Measurements from ENCODE around the gene C11orf24. TPM values are rescaled to one million over a fixed set of nuclear protein-coding genes. Genes with fewer than 3 reads are reported as not detected.
A peak's percentile ranks its signal among the peaks of the same experiment; 100 is the strongest.

C11orf24 gene
- total RNA-seq, 1 donor from 2014 or later, result 50.9 TPM

DNA sequence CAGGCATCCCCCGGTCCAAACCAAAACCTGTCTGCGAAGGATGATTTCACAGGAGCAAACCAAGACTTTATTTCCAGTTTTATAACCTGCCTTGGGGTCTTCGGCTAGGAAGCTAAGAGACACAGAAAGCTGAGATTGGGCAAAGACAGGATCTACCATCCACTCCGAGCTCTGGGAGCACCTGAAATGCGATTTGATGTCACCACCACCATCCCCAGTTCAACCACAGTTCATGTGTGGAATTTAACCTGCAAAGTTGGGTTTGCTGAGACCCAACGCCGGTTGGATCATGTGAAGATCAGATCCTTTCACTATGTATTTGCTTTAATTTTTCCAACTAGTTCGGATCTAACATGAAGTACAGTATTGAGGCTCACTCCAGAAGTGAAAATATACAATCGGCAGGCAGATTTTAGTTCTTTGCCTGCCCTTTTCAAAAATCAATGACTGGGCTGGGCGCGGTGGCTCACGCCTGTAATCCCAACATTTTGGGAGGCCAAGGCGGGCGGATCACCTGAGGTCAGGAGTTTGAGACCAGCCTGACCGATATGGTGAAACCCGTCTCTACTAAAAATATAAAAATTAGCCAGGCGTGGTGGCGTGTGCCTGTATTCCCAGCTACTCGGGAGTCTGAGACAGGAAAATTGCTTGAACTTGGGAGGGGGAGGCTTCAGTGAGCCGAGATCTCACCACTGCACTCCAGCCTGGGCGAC, 1.4 kb upstream of the C11orf24 start:
- DNase-seq (ENCODE audit: low spot score), result peak; percentile 49

DNA sequence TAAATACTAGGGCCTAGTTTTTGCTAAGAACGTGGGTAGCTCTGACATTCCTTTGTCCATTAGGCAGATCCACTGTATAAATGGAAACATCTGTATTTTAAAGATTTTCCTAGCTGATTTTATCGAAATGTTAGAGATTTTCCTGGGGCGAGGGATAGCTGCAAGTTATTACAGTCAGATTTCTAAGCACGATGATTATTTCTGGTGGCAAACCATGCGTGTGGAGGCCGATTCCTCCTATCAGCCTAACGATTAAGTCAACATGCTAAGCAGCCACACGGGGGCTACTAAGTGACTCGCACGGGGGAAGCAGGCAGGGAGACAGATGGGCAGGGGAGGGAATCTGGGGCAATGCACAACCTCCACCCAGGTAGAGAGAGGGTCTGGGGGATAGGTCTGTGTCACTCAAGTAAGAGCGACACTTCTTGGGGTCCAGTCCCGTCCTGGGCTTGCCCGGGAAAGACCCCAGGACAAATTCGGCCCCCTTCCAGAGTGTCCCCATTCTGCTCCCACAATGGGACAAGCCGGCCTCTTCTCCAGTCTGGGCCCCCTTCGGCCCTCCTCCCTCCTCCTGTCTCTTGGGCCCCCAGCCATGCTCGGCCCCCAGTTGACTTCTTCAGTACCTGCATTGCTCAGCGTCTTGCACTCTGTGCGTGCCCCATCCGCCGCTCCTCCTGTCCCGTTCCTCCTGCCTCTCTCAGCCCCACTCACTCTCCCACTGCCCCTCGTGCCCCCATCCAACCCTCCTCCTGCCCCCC, 571 bp downstream of the C11orf24 start:
- DNase-seq (ENCODE audit: low spot score), result no peak

DNA sequence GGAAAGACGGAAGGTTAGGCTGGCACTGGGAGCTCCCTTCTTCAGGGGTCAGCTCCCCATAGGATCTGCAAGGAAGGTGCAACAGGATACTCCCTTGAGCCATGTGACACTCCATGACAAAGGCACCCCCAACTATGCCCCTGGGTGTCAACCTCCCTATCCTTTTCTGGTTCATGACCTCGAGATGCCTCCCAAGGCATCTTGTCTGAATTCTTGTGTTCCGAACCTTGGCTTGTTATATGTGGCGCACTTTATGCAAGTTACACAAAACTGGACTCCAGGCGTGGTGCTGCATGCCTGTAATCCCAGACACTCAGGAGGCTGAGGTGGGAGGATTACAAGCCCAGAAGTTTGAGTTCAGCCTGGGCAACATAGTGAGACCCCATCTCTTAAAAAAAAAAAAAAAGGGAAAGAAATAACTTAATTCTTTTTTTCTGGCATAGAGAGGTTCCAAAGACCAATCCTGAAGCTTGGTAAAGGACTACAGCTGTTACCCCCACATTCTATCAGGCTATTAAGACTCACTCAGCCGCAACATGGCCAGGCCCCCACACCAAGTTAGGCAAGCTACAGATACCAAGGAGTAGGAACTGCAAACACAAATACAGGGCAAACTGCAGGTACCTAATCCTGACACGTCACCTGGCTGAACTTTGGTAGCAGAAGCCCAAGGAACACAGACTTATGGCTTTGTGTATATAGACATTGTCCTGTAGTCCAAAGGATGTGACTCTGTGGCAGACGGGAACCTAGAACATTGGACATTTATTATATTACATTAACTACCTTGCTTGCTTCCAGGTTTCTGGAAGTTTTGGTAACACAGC, 1.4 kb downstream of the C11orf24 start:
- no peak for DNase-seq (ENCODE audit: low spot score)

DNA sequence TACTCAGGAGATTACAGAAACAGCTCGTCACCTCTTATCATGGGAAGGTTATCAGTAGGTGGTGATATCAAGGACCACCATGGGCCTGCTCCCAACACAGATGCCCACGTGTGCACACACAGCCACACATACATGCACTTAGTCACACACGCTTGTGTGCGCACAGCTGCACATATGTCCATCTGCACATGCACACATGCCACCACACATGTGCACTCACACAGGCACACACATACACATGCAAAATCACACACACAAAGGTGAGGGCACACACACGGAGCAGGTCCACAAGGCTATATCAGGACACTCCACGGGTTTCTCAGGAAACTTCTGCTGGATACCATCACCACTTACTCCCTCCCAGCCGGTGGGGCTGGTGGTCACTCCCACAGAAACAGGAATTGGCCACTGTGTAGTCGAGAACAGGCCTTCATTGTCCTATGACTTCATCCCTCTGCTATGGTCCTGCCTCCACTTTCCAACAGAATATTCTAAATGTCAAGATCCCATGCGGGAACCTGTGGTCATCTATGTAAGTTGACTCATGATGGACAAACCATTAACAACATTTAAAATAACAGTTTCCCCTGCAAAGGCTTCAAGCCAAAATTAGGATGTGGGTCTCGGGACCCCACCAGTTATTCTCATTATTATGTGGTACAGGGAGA, 2.2 kb downstream of the C11orf24 start:
- no peak for DNase-seq (ENCODE audit: low spot score)

- DNase-seq (ENCODE audit: low spot score), result no peak
Measured at GRCh38 chr11:68267881-68268240, 3.9 kb downstream of the C11orf24 start.

GRCh38 chr11:68266936-68267880, 4.6 kb downstream of the C11orf24 start:
- DNase-seq (ENCODE audit: low spot score), result no peak

DNA sequence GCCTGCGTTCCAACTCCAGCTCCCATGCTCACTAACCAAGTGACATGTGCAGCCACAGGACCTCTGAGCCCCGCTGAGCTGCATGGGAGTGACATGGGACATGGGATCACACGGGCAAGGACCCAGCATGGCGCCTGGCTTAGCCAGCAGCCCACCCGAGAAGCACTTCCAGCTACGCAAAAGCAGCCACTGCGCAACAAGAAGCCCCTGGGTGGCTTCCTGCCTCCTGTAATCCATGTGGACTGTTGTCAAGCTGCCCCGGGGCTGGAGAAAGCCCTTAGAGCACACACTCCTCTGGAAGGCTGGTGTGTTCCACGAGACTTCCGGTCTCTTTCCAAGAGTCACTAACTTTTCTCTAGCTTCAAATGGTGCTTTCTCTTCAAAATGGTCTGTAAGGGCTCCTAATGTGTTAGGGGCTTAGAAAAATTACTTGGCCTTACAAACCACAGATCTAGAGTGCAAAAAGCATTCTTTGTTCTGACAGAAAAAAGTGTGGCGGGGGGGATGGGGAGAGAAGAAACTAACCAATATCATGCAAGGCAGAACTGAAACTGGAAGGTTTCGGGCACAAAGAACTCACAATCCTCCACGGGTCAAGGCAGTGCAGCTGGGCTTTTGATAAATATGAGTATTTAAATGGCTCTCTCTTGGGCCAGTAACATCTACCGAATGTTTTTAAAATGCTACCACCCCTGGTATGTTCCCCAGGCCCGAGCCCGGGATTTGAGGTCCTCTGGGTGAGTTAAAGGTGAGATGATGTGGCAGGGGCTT, 5.5 kb downstream of the C11orf24 start:
- no peak for DNase-seq (ENCODE audit: low spot score)

DNA sequence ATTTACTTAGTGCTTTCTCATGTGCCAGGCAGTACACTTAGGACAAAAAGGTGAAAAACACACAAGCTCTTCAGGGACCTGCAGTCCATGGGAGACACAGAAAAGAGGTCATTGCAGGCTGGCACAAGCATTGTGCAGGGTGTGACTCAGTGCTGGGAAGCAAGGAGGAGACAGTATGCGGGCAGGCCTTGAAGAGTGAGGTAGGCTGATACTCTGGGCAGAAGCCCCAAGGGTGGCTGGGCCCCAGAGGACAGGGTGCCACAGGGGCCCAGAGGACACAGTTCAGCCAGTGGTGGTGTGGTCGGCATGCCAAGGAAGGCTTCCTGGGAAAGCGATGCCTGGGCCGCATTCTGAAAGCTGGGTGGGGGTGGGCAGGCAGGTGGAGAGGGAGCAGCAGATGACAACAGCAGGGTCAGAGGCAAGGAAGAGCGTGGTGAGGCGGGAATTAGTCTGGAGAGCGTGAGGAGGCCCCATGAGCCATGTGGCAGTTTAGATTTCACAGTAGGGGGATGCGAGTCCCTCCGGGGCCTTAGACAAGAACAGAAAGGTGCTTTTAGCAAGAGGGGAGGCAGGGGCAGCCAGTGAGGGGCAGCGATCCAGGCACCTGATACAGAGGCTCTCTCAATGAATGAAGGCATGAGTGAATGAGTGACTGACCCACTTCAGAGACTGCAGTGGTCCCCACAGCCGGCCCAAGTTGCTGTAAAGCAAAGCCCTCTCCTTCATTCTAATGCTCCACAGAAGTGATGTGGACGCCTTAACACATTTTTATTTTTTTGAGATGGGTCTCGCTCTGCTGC, 6.8 kb downstream of the C11orf24 start:
- no peak for DNase-seq (ENCODE audit: low spot score)

DNA sequence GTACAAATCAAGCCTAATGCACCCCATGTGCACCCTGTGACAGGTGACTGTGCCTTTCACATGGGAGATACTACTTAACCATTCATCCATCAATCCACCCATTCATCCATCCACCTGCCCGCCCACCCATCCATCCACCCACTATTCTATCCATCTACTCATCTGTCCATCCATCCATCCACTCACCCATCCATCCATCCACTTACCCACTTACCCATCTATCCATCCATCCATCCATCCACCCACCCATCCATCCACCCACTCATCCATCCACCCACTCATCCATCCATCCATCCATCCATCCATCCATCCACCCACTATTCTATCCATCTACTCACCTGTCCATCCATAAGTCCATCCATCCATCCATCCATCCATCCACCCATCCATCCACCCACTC, 7.5 kb downstream of the C11orf24 start:
- DNase-seq (ENCODE audit: low spot score), result no peak

- DNase-seq (ENCODE audit: low spot score), result no peak
Measured at GRCh38 chr11:68263444-68264035, 8.2 kb downstream of the C11orf24 start.

- DNase-seq (ENCODE audit: low spot score), result no peak
Measured at GRCh38 chr11:68262544-68262827, 9.3 kb downstream of the C11orf24 start.

DNA sequence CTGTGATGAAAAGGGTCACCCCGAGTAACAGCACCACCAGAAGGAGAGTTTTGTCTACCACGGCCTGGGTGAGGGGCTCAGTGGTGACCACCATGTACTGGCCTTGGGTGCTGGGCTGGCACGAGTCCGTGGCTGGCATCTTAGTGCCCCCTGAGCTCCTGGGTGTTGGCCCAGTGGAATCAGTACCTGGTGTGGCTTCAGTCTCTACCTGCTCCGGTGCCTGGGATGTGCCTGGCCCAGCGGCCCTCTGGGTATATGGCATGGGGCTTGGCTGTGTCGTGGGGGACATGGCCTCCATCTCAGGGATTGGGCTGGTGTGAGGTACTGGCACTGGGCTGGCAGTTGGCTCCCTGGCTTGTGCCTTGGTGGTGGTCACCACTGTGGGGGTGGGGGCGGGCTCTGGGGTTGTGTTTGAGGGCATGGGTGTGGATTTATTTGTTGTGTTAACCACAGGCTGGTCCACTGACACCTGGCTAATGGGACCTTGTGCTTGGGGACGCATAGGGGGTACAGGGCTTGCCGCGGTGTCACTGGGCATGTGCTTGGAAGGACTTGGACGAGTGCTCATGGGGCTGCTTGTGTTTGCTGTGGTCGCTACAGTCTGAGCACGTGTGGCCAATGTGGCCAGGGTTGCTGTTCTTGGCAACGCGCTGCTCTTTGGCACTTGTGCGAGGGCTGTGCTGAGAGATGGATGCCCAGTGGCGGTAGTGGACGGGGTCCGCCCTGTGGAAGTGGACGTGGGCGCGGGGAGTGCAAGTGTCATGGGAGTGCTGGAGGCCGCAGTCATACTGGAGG, 9.8 kb downstream of the C11orf24 start:
- DNase-seq (ENCODE audit: low spot score), result no peak

- DNase-seq (ENCODE audit: low spot score), result no peak
Measured at GRCh38 chr11:68261006-68261405, 10.8 kb downstream of the C11orf24 start.

GRCh38 chr11:68260484-68260883, 11.3 kb downstream of the C11orf24 start:
- no peak for DNase-seq (ENCODE audit: low spot score)

DNA sequence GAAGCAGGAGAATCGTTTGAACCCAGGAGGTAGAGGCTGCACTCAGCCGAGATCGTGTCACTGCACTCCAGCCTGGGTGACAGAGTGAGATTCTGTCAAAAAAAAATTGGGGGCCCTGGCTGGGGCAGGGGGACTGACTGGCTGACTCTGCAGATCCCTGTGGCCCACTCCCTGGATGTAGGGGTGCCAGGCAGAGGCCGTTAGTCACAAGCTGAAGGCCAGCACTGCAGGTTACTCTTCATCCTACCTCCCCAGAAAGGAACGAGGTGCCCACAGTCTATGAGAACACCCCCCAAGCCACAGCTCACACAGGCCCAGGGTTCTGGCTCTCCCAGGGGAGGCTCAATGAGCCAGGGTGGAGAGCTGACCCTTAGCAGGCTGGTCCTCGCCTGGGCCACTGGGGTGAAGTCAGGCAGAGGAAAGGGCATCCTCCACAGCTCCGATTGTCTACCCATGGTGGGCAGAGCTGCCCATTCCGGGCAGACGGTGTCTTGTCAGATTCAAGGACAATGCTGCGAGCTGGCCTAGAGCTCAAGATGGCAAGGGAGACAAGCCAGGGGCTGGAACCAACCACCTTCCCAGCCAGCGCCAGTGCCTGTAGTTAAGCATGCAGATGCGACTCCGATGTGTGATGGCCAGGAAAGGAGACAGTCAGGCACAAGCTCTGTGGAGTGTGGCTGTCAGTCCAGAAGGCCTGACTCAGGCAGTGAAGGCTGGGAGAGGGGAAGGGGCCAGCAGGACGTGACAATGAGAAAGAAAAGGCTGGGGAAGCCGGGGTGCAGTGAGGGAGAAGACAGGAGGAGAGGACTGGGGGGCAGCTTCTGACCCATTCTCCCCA, 12.4 kb downstream of the C11orf24 start:
- no peak for DNase-seq (ENCODE audit: low spot score)

DNA sequence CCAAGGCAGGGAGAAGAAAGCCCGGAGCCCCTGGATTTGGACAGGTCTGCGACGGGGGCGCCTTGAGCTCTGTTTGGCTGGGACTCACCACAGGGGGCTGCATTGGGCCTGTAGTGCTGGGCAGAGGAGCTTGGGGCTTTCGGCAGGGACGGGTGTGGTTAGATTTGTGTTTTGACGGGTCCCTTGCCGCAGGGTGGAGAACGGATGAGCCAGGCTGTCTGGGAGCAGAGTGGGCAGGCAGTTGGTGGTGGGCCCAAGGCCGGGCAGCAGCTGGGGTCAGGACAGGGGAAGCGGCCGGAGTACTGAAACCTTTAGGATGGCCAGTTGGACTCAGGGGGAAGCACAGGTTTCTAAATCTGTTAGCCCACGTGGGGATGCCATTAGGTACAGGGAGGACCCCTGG, 13.4 kb downstream of the C11orf24 start:
- no peak for DNase-seq (ENCODE audit: low spot score)

Measured in mesenteric fat pad (tissue), 1 donor.